ENCODE measurements around the gene PPP2R2C.

The PPP2R2C gene

DNA sequence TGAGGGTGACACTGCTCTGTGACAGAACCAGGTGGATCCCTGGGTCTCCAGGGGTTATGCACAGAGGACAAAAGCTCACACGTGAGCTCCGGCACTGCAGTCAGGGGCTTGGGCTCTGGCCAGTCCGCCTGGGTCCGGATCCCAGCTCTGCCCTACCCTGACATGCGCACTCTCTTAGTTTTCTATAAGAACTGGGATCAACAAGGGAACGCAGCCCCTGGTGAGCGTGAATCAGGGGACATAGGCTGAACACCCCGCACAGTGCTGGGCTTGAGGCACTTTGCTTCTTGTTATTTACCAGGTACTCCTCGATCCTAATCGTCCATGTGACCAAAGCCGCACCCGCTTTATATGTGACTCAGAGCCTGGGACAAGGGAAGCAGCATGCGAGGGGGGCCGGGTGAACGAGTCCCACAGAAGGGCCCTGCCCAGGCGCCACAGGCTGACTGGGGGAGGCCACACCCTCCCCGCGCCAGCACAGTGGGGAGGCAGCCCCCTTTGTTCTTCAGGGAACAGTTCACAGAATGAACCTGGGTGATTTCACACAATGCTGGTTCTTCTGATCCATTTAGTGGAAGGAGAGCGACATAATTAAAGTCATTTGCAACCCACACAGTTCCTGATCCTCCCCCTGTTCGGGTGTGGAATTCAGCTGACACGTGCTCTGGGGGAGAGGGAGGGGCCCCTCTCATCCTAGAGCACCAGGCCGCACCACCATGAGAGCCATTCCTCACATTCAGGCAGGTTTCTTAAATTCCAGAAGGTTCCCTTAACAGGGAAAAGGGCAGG, 147.2 kb downstream of the PPP2R2C start:
- Mint-ChIP-seq H3K36me3 (ENCODE audit: low read depth) (no peaks in the 10 kb centered on the region), H3K27me3 (ENCODE audit: low read depth, poor library complexity) (peaks cover 32% of the 10 kb centered on the region), H3K27ac (no peak overlapping the region), H3K9me3 (no peaks in the 10 kb centered on the region), H3K4me1 (peaks cover 10% of the 10 kb centered on the region), H3K4me3 (no peak overlapping the region)
- TF ChIP-seq, protein P1, sequence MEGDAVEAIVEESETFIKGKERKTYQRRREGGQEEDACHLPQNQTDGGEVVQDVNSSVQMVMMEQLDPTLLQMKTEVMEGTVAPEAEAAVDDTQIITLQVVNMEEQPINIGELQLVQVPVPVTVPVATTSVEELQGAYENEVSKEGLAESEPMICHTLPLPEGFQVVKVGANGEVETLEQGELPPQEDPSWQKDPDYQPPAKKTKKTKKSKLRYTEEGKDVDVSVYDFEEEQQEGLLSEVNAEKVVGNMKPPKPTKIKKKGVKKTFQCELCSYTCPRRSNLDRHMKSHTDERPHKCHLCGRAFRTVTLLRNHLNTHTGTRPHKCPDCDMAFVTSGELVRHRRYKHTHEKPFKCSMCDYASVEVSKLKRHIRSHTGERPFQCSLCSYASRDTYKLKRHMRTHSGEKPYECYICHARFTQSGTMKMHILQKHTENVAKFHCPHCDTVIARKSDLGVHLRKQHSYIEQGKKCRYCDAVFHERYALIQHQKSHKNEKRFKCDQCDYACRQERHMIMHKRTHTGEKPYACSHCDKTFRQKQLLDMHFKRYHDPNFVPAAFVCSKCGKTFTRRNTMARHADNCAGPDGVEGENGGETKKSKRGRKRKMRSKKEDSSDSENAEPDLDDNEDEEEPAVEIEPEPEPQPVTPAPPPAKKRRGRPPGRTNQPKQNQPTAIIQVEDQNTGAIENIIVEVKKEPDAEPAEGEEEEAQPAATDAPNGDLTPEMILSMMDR (IDR thresholded peaks at IDR 0.05), result no peak
- no peak for DNase-seq

DNA sequence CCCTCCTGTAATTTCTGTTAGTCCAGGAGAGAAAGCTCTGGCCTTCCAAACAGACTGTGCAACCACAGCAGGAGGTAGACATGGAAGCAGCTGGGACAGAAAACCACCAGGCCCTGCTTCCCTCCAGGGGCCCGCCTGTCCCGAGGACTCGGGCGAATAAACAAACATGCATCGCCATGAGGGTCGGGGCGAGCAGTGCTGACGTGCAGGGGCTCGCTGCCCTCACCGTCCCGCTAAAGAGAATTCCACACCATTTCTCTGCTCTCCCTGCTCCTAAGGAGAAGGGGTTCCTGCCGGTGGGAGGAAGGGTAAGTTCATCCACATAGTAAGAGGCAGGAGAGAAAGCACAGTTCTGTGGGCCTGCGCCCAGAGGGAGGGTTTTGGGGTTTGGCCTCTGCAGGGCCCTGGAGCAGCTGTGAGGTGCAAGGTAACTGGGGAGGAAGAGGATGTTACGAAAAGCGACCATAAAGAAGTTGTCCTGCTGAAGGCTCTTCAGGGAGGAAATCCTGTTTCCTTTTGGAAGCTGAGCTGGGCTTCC, 147.9 kb downstream of the PPP2R2C start:
- Mint-ChIP-seq H3K36me3 (ENCODE audit: low read depth) (no peaks in the 10 kb centered on the region), H3K27ac (no peak overlapping the region), H3K9me3 (no peaks in the 10 kb centered on the region), H3K4me3 (no peak overlapping the region), H3K4me1 (peaks cover 10% of the 10 kb centered on the region), H3K27me3 (ENCODE audit: low read depth, poor library complexity) (peaks cover 27% of the 10 kb centered on the region)
- TF ChIP-seq, protein P1 (IDR thresholded peaks at IDR 0.05), result no peak
- DNase-seq, result no peak

GRCh38 chr4:6322761-6323566, 149.4 kb downstream of the PPP2R2C start:
- no peak overlapping the region for H3K27ac Mint-ChIP-seq

DNA sequence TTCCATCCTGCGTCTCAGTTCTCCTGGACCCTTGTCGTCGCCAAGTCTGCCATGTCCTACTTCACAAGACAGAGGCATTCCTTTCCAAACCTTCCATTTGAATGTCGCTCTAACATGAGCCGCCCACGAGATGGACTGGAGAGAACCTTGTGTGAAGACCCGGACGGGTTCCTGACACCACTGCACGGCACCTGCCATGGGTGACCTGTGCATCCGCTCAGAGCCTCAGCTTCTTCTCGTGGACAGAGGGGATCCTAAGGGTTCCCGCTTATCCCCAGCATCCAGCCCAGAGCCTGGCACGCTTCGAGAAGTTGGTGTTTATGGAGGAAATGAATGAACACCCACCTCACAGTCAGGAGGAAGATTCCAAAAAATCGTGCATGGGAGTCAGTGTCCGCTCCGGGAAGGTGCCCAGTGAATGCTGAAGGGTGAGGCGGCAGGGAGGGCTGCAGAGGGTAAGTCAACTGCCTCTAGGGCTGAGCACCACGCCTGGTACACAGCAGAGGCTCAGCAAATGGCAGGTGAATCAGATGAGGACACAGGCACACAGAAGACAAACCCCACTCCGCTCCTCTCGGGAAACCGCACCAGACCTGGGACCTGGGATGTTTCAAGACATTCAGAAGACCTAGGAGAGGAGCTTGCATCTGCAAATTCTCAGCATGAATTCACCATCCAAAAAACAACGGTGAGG, 150.2 kb downstream of the PPP2R2C start:
- DNase-seq, result no peak
- Mint-ChIP-seq H3K27me3 (ENCODE audit: low read depth, poor library complexity) (peaks cover 18% of the 10 kb centered on the region), H3K36me3 (ENCODE audit: low read depth) (no peaks in the 10 kb centered on the region), H3K4me1 (peaks cover 21% of the 10 kb centered on the region), H3K27ac (no peak overlapping the region), H3K9me3 (no peaks in the 10 kb centered on the region), H3K4me3 (no peak overlapping the region)
- TF ChIP-seq, protein P1 (IDR thresholded peaks at IDR 0.05), result no peak

More at GRCh38 chr4:6322761-6323566, 149.4 kb downstream of the PPP2R2C start:
- H3K4me1 Mint-ChIP-seq, result peaks cover 16% of the 10 kb centered on the region
- DNase-seq, result no peak
- no peaks in the 10 kb centered on the region for H3K36me3 Mint-ChIP-seq (ENCODE audit: low read depth)
- no peak overlapping the region for H3K4me3 Mint-ChIP-seq
- TF ChIP-seq, protein P1 (IDR thresholded peaks at IDR 0.05), result no peak
- H3K9me3 Mint-ChIP-seq, result no peaks in the 10 kb centered on the region
- peaks cover 19% of the 10 kb centered on the region for H3K27me3 Mint-ChIP-seq (ENCODE audit: low read depth, poor library complexity)

GRCh38 chr4:6321361-6321760, 151.1 kb downstream of the PPP2R2C start:
- TF ChIP-seq, protein P1 (IDR thresholded peaks at IDR 0.05), result no peak
- Mint-ChIP-seq H3K4me1 (peaks cover 21% of the 10 kb centered on the region), H3K4me3 (no peak overlapping the region), H3K36me3 (ENCODE audit: low read depth) (no peaks in the 10 kb centered on the region), H3K27ac (no peak overlapping the region), H3K27me3 (ENCODE audit: low read depth, poor library complexity) (peaks cover 18% of the 10 kb centered on the region), H3K9me3 (no peaks in the 10 kb centered on the region)
- DNase-seq, result no peak
